Activated naive CD4-positive, alpha-beta T cell treated with anti-CD3 and anti-CD28 coated beads, Interleukin-2, amount 50 U/mL, for 16 hours (primary cell): ENCODE results near the gene DYNLT4.
"Not testable (repeated sequence)": the region's sequence is repeated elsewhere in the genome, so short reads cannot be mapped to it uniquely, and the experiment has no call there.

Experiments used
- DNase-seq: peaks from one replicate; pipeline ENCODE4 v3.0.0-alpha.2; 2020

DYNLT4 gene

DNA sequence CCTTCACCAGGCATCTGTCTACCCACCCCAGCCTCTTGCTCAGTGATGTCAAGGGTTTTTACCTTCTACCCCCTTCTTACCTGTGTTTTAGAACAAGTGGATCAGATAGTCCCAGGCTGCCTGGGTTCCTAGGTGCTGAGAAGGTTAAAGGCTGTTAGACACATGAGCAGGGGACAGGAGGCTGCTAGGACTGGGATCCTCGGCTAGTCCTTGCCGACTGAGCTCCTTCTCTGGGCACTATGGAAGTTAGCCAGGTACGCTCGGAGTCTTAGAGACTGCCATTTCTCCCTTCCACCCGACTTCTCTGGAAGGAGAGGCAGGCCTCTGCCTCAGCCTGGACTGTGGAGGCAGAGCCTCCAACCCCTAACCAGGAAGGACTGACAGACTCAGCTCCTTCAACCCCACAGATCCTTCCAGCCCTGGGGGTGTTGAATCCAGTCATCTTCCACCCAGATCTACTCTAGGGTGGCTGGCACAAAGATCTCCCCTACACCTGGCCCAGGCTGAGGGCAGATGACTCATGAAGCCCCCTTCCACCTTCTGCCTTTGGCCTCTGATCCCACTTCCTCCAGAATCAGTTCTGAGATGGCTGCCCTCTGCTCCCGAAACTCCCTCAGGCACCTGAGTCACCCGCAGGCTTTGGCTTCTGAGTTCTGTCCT, at the start of gene DYNLT4:
Gene DYNLT4 (minus strand): TSS at position 648 of the 660 bp plus-strand sequence. CDS start 683 bp downstream, outside the sequence.
- DNase-seq, result no peak

GRCh38 chr1:44855742-44856141, 48.6 kb upstream of the DYNLT4 start:
- no peak for DNase-seq

GRCh38 chr1:44854970-44855369, 47.8 kb upstream of the DYNLT4 start:
- DNase-seq, result no peak

- no peak for DNase-seq
Observed at GRCh38 chr1:44853201-44853600, 46.0 kb upstream of the DYNLT4 start.

GRCh38 chr1:44851308-44851707, 44.2 kb upstream of the DYNLT4 start:
- DNase-seq, result no peak

GRCh38 chr1:44849575-44850132, 42.5 kb upstream of the DYNLT4 start:
- no peak for DNase-seq

DNA sequence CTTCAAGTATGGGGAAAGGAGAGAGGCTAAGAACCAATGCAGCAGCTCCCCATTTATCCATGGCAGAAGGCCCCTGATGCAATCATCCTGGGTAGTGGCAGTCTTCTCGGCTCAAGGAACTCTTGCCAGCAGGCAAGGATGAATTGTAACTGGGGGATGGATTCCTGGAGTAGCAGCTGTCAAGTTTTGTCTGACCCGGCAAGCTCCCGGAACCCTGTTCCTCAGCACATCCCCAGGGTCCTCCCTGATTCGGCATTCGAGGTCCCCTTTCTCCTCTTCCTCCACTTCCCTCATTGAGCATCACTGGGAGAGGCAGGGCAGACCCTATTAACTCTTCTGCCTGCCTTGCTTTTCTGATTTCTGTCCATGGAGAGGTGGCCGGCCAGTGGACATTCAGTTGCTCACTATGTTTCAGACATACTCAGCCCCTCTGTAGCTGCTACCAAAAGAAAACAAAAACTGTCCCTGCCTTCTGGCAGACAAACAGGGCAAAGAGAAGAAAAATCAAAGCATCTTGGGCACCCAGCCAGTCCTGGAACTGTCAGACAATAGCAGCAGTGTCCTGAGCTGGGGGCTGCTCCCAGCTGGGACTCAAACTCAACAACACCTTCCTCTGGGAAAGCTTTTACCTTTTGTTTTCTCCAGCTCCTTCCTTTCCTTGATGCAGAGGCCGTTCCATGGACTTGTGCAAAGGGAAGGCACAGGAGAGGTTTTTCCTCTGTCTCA, 41.5 kb upstream of the DYNLT4 start:
- no peak for DNase-seq

DNA sequence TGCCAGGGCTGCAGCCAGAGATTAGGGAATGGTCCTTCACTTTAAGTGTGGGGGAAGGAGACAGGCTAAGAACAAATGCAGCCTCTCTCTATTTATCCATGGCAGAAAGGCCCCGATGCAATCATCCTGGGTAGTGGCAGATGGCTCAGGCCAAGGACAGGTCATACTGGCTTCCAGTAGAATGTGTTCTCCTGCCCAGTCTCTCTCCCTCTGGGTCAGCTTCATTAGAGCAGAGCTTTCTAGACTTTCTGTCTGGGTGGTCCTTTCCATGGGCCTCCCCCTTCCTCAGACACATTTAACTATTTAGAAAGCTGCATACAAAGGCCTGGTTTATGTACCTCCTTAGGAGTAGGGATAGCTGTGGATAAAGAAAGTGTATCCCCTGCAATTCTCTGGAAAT, 40.7 kb upstream of the DYNLT4 start:
- no peak for DNase-seq

DNA sequence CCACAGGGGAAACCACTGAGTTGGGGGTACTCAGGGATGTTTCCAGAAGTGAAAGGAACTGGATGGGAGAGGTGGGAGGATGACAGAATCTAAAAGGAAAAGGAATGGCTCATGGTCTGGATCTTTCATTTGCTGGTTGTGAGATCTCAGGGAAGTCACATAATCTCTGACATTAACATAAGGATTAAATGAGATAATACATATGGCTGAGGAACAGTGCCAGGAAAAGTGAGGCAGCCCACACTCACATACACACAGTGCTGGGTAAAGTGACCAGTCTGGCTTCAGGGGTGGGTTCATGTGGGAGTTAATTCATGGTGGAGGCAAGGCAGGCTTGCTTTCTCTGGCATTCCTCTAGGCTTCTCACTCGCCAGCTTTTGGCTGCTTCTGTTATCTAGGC, 39.8 kb upstream of the DYNLT4 start:
- DNase-seq, result no peak

DNA sequence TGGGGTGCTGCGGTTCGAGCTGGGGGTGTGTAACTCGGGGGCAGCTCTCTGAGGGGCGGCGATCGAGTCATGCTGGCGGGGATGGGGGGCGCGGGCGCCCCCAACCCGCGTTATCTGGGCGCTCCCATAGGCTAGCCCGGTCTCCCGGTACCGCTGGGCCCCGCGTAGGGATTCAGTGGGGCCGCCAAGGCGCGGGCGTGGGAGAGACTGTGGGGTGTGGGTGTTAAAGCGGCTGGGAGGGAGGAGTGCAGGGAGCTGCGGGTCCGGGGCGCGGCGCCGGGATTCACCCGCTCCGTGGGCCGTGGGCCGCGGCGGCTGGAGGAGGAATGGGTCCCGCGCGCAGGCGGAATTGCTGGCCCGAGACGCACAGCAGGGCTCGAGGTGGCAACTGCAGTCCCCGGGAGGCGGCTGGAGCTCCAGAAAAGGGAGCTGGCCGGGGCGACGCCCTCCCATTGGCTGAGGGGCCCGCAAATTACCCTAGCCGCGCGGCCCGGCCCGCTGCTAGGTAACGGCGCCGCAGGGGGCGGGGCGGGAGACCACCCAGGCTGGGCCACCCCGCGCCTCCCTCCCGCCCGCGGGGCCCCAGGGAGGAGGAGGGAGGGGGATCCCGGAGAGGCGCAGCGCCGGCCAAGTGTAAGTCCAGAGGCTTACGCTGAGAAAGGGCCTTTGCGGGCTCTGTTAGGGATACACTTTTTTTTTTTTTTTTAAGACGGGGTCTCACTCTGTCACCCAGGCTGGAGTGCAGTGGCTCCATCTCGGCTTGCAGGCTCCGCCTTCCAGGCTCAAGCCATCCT, 35.9 kb upstream of the DYNLT4 start, which contains the start of gene PTCH2:
Gene PTCH2 (minus strand): TSS at position 392 of the 794 bp plus-strand sequence. CDS start 321 bp downstream, at position 71.
- DNase-seq, result peak; percentile 19

DNA sequence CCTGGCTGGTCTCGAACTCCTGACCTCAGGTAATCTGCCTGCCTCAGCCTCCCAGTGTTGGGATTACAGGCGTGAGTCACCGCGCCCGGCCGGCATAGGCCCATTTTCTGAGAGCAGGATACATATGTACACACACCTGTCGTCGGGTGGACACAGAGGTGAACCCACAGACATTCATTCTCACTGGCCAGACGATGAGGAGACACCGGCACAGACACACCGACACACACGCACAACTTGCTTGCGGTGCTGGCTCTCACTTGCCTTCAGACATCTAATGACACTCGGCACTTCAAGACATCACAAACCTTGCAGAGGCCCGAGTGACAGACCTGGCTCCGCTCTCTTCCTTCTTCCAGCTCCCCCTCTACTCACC, 35.3 kb upstream of the DYNLT4 start:
- DNase-seq, result no peak

DNA sequence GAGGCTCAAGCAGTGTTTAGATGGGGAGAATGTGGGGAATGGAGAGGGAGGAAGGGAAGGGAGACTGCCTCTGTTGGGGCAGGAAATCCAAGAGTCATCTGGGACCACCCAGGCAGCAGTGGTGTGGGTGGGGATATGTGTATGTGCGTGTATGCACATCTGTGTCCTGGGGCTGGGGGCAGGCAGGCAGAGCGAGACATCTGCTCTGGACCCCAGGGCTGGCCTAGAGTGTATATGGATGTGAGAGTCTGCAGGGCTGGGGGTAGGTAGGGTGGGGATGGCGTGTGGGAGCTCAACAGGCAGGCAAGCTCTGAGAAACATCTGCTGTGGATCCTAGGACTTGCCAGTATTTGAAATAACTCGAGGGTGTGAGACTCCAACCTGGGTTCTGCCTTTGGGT, 32.4 kb upstream of the DYNLT4 start:
- DNase-seq, result no peak

- not testable (repeated sequence) for DNase-seq
Observed at GRCh38 chr1:44838294-44838693, 31.1 kb upstream of the DYNLT4 start.

DNA sequence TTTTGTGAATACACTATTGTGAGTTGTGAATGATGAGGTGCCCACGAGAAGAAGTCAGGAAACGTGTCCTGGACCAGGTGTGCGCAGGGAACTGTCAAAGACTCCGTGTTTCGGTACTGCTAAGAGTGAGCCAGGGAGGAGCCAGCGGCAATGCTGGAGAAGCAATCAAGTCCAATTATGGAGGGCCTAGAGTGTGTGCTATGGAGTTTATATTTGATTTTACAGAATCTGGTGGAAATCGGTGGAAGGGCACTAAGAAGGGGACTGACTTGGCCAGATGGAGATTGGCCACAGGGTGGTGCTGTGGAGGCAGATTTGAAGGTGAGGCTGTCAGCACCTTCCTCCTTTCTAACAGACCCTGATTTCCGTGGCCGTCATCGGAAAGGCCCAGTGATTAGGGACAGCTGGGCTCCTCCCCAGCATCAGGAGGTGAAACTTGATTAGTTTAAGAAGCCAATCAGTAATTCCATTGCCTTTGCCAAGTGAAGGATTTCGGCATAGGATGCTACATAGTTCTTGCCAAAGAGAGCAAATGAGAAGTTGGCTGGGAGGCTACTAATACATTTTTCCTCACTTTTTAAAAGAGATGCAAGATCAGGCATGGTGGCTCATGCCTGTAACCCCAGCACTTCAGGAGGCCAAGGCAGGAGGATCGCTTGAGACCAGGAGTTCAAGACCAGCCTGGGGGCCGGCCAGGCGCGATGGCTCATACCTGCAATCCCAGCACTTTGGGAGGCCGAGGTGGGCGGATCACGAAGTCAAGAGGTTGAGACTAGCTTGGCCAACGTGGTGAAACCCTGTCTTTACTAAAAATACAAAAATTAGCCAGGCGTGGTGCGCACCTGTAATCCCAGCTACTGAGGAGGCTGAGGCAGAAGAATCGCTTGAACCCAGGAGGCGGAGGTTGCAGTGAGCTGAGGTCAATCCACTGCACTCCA, 28.9 kb upstream of the DYNLT4 start:
- peak; percentile 89 for DNase-seq

- DNase-seq, result no peak
Observed at GRCh38 chr1:44834328-44834727, 27.2 kb upstream of the DYNLT4 start.

GRCh38 chr1:44832056-44832705, 25.0 kb upstream of the DYNLT4 start:
- DNase-seq, result no peak

- DNase-seq, result no peak
Observed at GRCh38 chr1:44831516-44831915, 24.4 kb upstream of the DYNLT4 start.

GRCh38 chr1:44830900-44831304, 23.8 kb upstream of the DYNLT4 start:
- DNase-seq, result no peak

DNA sequence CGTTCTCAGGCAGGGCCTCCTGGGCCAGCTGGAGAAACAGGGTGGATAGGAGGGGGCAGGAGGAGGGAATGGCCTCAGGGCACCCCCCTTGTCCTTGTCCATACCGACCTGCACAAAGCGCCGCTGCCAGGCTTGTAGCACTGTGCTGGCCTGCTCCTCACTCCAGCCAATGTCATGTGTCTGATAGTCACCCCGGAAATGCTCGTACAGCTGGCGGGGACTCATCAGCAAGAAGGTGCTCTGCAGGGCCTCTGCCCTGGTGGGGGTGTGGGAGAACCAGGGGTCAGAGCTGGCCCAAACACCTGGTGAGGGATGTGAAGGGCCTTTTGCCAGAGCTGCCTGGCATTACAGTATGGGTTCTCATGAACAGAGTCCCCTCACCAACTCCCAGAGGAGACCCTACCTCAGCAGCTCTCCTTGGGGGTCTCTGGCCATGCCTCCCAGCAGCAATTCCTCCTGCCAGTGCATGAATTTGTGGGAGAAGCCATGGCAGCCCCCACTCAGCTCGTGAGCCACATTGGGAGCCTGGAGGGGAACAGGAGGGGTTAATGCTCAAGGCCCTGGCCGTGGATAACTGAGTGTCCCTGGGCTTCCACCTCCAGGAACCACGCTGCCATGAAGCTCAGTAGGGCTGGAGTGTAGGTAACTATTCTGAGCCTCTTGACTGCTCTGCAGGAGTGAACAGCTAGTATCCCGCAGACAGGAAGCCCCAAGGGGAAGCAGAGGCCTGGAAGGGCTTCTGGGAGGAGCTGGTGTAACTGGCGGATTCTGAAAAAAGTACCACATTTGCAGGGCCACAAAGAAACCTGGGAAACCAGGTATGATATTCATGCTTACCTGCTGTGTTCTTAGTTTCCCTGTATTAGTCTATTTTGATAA, 22.6 kb upstream of the DYNLT4 start:
- DNase-seq, result no peak

DNA sequence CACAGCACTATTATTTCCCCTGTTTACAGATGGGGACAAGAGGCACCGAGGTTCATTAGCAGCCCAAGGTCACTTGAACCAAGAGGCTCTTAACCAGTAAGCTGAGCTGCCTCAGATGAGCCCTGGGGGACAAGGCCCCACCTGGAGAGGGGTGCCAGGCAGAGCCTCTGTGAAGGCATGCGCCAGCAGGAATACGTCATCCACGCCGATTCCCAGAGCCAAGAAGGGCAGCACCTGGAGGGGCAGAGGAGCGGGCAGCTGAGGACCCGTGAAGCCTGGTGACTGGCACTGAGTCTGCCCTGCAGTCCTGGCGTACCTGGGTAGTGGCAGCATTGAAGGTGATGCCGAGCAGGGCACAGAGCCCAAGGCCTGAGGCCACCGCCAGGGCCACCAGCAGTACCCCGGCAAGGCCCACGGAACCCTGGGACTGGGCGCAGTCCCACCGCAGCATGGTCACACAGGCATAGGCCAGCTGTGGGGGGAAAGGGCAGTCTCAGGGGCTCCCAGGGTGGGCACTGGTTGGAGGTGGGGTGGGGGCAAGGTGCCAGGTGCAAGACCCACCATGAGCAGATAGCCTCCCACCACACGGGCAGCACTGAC, 21.8 kb upstream of the DYNLT4 start:
- DNase-seq, result no peak
